Mammary epithelial cell (primary cell): ENCODE data around the gene MRPS22.

Experiments
- CTCF ChIP-seq, 2 donors: IDR thresholded peaks in 1 of 2; conservative IDR thresholded peaks in 1 of 2; 2 replicates each; pipeline ENCODE4 v1.5.1; 2011 to 2012; ENCODE audit warnings: inconsistent platforms in 2 of 2, low read length in 2 of 2, mild to moderate bottlenecking in 2 of 2, control low read depth in 1 of 2, low read depth in 1 of 2; ENCODE audit not compliant: insufficient read depth in 1 of 2; ENCODE audit errors: extremely low read depth in 1 of 2
- EZH2 ChIP-seq: IDR thresholded peaks from 2 replicates; pipeline ENCODE4 v1.6.1; 2012; ENCODE audit warnings: low read length, inconsistent platforms, borderline replicate concordance

DNA sequence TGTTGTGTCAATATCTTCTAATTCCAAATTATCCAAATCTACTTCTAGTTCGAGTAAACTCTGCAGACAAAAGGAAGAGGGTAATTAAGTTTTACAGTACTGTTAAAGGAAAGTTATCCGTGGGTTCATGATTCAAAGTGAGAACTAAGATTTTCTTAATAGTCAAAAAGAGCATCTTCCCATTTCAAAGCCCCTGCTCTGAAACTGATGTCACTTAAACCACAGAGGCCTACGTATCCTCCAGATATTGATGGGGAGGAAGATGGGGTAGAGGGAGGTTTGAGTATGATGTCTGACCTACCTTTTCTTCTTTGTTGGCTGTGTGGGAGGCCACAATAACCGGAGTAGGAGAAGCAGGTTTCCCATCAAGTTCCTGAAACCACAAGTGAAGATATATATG lies 14.1 kb downstream of the MRPS22 start:
- TF ChIP-seq CTCF (conservative IDR thresholded peaks at IDR 0.05 in 1 of 2, IDR thresholded peaks at IDR 0.05 in 1 of 2; ENCODE audit: extremely low read depth in 1 of 2, insufficient read depth in 1 of 2, low read depth in 1 of 2, low read length in 2 of 2) = no peak
- TF ChIP-seq EZH2 = no peak
